SIG-M5 treated with dmso at 0.1 percent for 504 hours (cell line): ENCODE data around the gene ATP6V0E1.
"Not testable (repeated sequence)": the region's sequence is repeated elsewhere in the genome, so short reads cannot be mapped to it uniquely, and the experiment has no call there.

Experiments used
- DNase-seq: peaks from one replicate; lab custom pipeline; 2025; ENCODE audit not compliant: unreplicated experiment; lab: John Stamatoyannopoulos, UW

ATP6V0E1 gene

DNA sequence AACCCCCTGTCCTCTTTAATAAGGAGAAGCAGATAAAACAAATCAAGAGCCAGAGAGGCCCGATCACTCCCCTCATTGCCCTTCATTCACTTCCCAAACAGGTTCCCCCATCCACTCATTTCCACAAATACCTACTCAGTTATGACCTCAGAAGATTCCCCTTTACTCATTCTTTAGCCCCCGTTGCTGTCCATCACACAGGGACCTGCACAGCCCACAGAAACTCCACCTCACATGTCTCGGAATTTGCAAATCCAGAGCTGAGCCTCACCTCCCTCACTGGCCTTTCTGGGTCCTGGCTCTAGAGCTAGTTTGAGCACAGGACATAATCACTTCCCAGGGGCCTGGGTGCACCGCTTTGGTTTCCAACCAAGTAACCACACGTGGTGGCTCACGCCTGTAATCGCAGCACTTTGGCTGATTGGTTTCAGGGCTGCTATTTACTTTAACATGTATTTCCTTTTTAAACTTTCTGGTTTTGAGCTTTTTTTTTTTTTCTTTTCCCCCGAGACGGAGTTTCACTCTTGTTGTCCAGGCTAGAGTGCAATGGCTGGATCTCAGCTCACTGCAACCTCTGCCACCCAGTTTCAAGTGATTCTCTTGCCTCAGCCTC is 17.8 kb downstream of the ATP6V0E1 start:
- no peak for DNase-seq

DNA sequence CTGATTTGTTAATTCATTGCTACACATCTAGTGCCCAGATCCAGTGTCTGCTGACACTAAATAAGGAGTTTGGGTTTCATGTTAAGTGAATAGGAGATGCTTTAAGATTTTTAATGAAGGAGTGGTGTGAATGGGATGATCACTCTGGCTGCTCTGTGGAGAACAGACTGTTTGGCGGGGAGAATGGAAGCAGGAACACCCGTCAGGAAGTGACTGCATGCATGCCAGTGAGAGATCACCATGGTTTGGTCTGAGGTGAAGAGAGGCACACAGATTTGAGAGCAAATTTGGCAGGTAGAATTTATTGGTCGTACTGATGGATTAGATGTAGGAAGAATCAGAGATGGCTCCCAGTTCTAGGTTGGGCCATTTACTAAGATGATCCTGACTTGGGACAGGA is 19.8 kb downstream of the ATP6V0E1 start:
- no peak for DNase-seq

DNA sequence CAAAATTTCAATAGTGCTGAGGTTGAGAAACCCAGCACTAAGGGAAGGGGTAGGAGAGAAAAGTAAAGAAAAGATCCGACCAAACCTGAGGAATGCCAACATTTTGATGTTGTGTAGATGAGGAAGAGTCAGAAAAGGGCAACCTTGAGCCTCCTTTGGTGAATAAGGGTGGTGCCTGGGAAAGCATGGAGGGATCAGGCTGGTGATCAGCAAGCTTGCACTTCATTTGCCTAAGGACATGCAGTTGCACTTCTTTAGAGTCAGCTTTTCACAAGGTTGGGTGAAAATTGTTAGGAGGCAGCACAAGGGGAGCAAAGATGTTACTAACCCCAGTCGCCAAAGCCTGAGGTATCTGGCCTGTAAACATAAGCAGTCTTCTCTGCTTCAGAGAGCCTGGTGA is 20.4 kb downstream of the ATP6V0E1 start:
- no peak for DNase-seq

DNA sequence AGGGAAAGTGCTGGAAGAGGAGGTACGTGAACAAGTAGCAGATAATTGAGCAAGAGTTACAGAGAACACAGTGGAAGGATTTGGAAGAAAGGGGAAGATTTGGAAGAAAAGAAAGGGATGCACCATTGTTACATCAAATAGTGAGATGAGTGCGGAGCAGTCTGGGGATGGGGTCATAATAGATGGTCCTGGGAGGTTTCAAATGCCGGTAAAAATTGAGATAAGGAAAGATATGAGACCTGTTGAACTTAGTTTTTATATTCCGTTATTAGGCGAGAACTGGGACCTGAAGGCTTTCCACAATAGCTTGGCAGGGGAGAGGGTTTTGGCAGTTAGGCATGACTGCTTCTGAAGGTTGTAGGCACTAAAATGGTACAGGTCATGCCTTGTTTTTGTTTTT is 20.9 kb downstream of the ATP6V0E1 start:
- no peak for DNase-seq

DNA sequence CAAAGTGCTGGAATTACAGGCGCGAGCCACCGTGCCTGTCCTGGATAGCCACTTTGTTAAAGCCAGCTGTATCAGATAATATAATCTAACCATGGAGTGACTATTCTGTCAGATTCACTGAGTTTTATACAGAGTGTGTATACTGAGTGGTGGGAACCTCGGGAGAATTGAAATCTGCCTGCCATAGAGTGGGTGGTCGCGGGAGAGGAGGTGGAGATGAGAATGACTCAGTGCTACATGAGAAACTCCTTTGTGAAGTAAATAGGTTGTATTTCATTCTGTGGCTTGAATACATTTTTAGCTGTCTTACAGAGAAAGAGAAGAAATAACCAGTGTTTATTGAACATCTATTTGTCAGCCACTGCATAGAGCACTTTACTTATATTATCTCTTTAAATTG is 26.4 kb downstream of the ATP6V0E1 start:
- DNase-seq: no peak

DNA sequence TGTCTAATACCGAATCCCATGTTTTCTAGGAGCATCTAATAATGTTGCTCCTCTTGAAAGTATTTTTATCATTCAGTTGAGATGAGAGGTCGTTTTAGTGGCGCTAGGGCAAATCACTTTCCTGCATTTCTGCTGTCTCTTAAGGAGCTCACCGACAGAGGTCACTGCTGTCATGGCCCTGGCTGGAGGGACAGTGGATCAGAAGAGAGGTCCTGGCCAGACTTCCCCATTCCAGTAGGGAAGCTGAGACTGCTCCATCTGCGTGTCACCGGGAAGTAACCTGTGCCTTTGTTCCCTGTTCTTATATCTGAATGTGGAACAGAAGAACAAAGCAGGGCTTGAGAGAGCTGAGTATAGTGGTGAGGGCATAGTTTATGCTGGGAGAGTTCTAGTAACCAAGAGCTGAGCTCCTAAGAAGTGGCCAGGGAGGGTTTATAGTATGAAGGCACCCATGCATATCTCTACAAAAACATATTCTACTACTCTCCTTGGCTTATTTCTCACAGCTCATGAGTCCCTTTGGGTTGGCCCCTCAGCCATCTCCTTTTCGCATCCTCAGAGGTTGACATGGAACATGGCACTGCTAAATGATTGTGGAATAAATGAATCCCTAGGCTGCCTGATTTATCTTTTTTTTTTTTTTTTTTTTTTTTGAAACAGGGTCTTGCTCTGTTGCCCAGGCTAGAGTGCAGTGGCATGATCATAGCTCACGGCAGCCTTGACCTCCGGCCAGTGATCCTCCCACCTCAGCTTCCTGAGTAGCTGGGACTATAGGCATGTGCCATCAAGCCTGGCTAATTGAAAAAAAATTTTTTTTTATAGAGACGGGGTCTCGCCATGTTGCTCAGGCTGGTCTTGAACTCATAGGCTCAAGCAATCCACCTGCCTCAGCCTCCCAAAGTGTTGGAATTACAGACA is 27.2 kb downstream of the ATP6V0E1 start:
- DNase-seq: no peak

DNA sequence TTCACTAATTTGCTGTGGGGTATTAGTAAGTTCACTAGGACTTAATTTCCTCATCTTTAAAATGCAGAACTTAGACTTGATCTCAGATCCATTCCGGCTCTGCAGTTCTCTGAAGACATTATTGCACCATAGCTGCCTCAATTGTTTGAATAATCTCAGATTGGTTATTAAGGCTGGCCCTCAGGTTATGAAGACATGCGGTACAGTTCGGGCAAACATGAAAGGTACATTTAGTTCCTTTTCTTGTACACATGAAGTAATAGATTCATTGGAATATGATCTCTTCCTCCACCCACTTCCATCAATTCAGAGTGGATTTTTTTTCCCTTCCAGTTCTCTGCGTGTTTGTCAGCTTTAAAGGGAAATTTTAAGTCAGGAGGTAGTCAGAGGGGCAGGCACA is 28.0 kb downstream of the ATP6V0E1 start:
- DNase-seq: peak; percentile 27

DNA sequence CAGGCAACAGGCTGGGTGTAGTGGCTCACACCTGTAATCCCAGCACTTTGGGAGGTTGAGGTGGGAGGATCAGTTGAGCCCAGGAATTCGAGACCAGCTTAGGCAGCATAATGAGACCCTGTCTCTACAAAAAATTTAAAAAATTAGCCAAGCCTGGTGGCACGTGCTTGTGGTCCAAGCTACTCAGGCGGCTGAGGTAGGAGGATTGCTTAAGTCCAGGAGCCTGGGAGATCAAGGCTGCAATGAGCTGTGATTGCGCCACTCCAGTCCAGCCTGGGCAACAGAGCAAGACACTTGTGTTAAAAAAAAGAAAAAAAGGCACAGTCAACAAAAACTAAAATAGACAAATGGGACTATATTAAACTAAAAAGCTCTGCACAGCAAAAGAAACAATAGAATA is 29.3 kb downstream of the ATP6V0E1 start:
- DNase-seq: peak; percentile 23

DNA sequence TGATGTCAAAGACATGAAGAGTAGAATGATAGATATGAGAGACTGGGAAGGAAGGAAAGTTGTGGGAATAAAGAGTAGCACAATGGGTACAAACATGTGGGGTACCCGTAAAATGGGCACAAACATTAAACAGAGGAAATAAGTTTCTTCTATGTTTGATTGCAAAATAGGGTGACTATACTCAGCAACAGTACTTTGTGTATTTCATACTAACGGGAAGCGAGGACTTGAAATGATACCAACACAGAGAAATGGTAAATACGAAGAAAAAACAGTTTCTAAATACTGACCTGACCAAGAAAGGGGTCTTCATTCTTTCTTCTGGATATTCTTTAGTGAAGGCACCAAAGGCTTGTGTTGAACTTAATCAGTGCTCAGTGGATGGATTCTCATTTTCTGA is 31.1 kb downstream of the ATP6V0E1 start:
- no peak for DNase-seq

DNA sequence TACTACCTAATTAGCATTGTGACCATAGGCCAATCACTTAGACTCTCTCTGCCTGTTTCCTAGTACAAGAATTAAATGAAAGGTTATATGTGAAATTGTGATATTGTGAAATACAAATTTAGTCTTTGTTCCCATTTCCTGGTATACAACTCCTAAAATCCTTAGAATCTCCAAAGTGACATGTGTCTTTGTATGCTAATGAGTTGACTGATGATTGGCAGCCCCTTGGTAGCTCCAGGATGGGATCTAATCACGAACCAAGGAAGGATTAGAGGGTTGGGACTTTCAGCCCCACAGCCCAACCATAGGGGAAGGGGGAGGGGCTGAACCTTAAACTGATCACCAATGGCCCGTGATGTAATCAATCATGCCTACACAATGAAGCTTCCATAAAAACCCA is 31.6 kb downstream of the ATP6V0E1 start:
- DNase-seq: no peak

DNA sequence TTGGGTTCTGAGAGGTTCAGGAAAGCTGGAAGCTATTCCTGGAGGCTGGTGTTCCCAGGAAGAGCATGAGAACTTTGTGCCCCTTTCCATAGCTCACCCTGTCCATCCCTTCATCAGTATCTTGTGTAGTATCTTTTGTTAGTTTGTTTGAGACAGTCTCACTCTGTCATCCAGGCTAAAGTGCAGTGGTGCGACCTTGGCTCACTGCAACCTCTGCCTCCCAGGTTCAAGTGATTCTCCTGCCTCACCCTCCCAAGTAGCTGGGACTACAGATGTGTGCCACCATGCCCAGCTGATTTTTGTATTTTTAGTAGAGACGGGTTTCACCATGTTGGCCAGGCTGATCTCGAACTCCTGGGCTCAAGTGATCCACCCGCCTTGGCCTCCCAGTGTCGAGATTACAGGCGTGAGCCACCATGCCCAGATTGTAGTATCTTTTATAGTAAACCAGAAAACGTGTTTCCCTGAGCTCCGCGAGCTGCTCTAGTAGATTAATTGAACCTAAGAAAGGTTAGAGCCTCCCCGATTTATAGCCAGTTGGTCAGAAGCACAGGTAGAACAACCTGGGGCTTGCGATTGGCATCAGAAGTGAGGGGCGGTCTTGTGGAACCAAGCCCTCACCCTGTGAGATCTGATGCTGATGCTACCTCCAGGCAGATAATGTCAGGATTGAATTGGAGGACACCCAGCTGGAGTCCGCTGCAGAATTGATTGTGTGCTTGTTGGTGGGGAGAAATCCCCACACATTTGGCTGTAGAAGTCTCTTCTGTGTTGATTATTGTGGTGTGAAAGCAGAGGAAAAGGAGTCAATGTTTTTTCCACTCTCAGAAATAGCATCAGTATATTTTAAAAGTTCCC is 32.3 kb downstream of the ATP6V0E1 start:
- no peak for DNase-seq

DNA sequence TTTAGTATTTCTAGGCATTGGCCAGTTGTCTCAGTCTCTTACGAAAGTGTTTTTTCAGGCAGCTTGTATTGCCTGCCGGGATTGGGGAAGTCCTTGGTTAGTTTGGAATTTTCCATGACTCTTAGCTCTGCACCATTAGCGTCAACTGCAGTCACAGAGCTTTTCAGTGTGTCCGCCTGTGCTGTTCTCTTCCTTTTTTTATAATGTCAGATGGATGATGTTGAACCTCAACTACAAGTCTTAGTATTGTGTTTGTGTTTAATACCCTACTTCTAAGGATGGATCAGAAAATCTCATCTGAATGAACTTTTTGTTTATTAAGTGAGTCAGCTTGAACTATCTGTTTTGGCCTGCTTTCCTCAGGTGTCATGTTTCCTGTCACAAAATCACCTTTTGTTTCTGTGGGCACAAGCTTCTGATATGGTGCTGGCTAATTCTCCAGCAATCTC is 33.1 kb downstream of the ATP6V0E1 start:
- no peak for DNase-seq

DNA sequence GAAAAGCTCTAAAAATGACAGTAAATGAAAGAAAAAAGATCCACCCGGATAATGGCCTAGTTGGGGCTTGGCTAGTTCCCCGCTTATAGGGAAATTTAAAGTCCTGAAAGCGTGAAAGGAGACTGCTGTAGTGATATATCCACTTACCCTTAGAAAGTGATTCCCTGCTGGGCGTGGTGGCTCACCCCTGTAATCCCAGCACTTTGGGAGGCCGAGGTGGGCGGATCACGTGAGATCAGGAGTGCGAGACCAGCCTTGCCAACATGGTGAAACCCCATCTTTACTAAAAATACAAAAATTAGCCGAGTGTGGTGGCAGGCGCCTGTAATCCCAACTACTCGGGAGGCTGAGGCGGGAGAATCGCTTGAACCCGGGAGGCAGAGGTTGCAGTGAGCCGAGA is 33.5 kb downstream of the ATP6V0E1 start:
- DNase-seq: not testable (repeated sequence)

DNA sequence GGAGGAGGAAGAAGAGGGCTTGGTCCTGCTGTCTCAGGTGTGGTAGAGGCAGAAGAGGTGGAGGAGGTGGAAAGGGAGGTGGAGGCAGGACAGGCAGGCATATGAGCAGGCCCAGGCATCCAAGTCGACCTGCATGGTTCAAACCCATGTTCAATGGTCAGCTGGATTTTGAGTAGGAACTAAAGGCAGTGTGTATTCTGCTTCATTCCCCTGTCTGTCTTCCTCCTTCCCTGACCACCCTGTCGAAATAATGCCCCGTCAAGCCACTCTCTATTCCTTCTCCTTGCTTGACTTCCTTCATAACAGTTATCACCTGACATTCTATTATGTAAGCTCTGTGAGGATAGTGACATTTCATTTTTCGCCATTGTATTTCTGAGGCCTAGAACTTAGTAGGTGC is 34.8 kb downstream of the ATP6V0E1 start:
- DNase-seq: no peak

DNA sequence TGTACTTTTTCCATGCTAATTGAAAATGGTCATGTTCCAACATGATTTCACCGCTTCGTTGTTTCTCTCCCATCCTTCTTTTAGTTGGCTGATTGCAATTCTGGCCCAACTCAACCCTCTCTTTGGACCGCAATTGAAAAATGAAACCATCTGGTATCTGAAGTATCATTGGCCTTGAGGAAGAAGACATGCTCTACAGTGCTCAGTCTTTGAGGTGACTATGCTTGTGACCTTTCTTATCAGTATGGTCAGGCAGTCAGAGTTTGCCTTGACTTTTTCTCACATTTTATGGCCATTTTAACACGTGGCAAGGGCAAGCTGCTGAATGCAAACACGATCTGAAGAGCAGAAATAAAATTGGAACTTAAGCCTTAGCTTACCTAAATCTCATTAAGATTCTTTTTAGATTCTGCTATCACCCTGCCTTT is 36.6 kb downstream of the ATP6V0E1 start:
- no peak for DNase-seq

DNA sequence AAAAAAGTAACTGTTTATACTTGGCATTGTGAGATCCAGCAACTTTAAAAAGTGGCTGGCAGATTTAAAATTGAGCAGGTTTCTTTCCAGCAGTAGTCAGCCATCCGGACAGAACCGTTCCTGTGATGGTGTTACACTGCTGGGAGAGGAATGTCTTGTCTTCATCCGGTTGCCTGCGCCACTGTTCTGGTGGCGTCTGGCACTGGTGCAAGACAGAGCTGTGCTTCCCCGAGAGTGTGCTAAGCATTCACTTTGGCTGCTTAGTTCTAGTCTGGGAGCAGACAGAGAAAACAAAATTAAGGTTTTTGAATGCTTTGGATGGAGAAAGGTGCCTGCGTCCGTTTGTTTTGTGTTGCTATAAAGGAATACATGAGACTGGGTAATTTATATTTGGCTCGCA is 37.1 kb downstream of the ATP6V0E1 start:
- DNase-seq: no peak

DNA sequence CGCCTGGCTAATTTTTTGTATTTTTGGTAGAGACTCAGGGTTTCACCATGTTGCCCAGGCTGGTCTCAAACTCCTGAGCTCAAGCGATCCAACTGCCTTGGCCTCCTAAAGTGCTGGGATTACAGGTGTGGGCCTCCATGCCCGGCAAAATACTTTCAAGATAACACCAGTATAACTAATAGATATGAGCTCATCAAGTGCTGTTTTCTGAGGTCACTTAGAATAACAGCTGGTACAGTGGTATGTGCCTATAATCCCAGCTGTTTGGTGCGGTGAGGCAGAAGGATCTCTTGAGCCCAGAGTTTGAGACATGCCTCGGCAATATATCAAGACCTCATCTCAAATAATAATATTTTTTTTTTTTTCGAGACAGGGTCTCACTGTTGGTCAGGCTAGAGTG is 42.1 kb downstream of the ATP6V0E1 start:
- DNase-seq: no peak

DNA sequence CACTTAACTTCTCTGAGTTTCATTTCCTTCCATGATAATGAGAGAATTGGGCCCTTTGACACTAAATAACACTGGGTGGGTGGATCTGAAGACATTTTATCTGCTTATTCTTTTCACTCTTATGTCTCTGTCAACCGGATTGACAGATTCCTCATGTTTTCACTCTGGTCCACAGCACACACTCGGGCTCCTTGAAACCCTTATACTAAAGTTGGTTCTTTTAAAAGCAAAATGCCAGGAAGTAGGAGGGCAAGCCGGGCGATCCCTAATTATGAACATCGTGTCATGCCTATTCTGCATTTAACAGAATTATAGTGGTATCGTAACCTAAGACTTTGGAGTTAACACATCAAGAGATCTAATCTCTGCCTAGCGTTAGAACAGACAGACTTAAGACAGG is 44.3 kb downstream of the ATP6V0E1 start:
- DNase-seq: no peak

DNA sequence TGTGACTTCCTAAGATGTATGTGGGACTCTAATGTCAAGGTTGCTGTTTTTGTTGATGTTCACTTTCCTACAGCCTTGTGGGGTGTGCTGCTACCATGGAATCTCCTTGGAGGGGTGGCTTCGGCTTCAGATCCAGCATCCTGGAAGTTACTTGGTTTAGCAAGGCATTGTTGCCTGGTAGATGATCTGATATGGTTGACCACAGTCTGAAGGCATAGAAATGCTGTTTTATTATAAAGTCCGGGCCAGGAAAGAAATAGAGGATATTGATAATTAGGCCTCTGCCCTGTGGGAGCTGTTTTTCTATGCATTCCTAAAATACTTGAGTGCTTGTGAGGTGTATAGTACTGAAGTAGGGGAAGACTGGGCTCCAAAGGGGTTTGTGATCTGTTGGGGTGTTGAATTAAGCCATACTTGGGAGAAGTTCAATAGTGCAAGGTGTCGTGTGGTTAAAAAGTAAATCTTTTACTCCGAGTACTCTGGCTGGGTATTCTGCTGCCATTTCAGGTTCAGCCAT is 45.3 kb downstream of the ATP6V0E1 start:
- DNase-seq: no peak

DNA sequence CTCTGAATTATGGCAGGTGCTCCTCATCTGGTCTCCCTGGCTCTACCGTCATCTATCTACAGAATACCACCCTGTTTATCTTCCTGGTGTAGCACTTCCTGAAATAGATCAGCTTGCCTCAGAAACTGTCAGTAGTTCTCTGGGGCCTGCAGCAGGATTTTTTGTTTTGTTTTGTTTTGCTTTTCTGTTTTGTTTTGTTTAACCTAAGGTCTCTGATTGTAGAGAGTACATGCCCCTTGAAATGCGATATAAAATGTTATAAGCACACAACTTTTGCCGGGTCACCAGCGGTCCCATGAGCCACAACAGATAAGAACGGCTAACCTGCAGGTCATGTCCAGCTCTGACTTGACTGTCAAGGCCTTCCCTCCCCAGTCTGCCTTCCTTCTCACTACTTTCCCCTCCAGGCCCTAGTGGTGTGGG is 45.9 kb downstream of the ATP6V0E1 start:
- DNase-seq: no peak

DNA sequence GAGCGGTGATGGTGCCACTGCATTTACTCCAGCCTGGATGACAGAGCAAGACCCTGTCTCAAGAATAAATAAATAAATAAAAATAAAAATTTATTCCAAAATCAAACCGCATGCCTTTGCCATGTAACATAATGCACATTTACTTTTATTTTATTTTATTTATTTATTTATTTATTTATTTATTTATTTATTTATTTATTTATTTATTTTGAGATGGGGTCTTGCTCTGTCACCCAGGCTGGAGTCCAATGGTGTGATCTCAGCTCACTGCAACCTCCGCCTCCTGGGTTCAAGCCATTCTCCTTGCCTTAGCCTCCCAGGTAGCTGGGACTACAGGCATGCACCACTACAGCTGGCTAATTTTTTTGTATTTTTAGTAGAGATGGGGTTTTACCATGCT is 48.5 kb downstream of the ATP6V0E1 start:
- DNase-seq: not testable (repeated sequence)
